Stimulated activated CD8-positive, alpha-beta memory T cell treated with anti-CD3 and anti-CD28 coated beads, Interleukin-7, amount 100 ng/mL, for 1 hour (primary cell): Measurements from ENCODE around the gene DUT.
"Not testable (repeated sequence)": the region's sequence is repeated elsewhere in the genome, so short reads cannot be mapped to it uniquely, and the experiment has no call there.

Experiments
- DNase-seq, 2 donors: peaks; one replicate each; pipeline ENCODE4 v3.0.0-alpha.2; 2020; ENCODE audit warnings: low read depth in 2 of 2

DUT gene

GRCh38 chr15:48330855-48331795, at the start of gene DUT:
DUT (plus strand) TSS chr15:48331429; CDS start chr15:48331516, 87 bp downstream.
- DNase-seq: peak; percentile 44 to 61

DNA sequence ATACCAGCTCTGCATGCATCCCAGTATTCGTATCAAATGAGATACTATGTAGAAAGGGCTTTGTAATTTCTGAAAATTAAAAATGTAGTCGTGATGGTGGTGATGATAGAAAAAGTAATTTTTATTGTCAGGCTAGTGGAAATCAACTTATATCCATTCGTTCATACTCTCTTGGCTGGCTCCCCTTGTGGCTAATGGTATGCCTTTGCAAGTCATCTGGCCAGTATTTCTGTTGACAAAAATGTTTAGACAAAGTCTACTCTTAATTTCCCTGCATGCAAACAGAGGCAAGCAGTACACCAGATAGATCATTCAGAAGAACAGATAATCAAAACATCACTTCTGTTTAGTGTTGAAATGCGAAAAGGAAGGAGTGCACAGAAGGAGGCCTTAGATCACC, 49.6 kb upstream of the DUT start:
- no peak for DNase-seq

DNA sequence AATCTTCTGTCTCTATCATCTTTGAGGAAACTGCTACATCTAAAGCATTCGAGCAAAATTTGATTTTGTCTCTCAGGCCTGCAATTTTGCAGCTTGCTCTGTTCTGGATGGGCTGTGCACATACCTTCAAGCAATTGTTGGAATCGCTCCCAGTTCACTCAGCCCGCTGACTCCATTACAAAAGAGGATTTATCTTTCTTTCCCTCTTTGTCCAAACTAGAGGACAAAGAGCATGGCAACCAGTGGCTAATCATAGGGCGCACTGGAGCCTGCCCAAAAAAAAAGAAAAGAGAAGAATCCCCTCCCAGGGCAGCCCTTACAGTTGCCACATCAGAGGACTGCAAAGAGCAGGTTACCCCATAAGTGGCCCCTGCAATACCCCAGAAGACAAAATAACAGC, 49.0 kb upstream of the DUT start:
- no peak for DNase-seq

- DNase-seq: no peak
These were observed 47.7 kb upstream of the DUT start for GRCh38 chr15:48283396-48284145.

DNA sequence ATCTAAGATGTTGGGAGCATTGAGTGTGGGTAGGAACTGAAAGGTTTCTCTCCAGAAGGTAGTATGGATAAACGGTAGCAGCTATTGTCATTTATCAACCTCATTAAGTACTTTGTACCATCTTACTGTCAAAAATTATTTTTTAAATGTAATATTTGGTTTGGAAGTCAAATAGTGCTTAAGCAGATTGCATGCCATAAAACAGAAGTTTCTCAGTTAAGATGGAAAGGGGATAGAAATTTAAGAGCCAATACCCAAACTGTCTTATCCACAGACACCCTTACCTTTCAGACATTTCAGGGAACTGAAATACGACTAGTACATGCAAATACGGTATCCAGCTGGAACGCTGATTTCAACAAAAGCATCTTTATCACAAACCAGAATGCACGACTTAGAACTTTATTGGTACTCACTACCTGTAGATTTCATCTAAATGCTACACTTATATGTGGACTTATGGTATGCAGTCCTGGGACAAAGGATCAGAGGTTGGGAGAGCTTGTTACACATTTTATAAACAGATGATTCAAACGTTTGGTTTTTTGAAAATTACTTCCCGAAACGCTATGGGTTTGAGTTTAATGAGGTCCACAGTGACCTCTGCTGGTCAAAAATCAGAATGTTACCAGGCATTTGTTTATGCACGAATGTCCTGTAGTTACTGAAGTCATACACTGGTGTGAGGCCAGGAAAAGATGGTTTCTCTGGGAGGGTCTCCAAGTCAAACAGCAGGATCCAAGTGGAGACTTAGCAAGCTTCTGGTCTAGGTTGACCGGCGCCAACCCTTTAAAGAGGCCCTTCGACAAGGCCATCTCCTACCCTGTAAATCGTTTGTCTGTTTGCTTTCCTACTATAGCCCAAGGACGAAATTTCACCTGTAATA, 45.7 kb upstream of the DUT start:
- no peak for DNase-seq

- no peak for DNase-seq
These were observed 41.6 kb upstream of the DUT start for GRCh38 chr15:48289628-48290027.

GRCh38 chr15:48292458-48292857, 38.8 kb upstream of the DUT start:
- no peak for DNase-seq

- DNase-seq: no peak
These were observed 33.6 kb upstream of the DUT start for GRCh38 chr15:48297668-48298067.

DNA sequence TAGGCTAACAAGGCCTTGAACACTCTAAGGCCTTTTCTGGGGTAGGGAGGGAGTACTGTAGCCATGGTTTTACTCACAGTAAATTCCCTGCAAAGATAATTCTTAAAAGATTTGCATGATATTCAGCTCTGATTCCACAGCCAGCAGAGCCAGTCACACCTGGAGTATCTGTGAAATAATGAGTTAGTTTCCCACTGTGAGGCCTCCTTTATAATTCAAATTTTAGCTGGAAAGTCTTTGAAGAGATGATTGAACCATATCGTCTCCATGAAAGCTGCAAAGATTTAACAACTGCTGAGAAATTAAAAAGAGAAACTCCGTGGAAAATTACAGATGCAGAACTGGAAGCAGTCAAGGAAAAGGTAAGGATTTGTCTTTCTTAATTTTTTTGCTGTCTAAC, 32.3 kb upstream of the DUT start:
- no peak for DNase-seq

- no peak for DNase-seq
These were observed 31.2 kb upstream of the DUT start for GRCh38 chr15:48300038-48300437.

GRCh38 chr15:48304398-48304797, 26.8 kb upstream of the DUT start:
- DNase-seq: no peak

- no peak for DNase-seq
These were observed 24.6 kb upstream of the DUT start for GRCh38 chr15:48306639-48307038.

- no peak for DNase-seq
These were observed 23.6 kb upstream of the DUT start for GRCh38 chr15:48307586-48307985.

- no peak for DNase-seq
These were observed 21.5 kb upstream of the DUT start for GRCh38 chr15:48309740-48310139.

DNA sequence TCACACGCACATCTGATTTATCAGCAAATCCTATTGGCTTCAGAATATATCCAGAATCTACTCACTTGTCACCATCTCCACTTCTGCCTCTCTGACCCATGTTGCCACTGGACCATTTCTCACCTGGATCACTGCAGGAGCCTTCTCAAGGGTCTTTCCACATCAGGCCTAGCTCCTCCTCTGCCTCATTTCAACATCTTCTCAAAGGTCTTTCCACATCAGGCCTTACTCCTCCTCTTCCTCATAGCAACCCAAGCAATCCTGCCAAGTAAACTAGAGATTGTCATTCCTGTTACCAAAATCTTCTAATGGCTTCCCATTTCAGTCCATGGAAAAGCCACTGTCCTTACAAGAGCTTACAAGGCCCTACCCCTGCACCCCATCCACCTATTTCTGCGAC, 18.0 kb upstream of the DUT start:
- no peak for DNase-seq

- no peak for DNase-seq
These were observed 16.2 kb upstream of the DUT start for GRCh38 chr15:48315041-48315440.

GRCh38 chr15:48317221-48317620, 14.0 kb upstream of the DUT start:
- no peak for DNase-seq

DNA sequence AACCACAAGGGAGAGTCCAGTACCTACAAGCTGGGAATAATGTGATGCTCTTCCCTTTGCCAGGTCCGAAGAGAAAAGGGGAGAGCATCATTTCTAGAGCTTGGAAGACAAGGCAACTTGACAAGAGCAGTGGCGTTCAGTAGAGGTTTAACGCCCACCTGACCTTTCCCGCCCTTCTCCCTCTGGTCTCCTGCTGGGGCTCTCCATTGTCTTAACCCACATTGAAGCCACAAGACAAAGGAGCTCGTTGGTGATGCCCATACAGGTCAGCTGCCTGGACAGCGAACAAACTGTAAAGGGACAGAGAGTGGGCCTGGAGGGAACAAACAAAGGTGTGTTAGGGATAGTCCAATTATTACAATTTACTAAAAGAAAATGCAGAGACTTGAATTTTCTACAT, 13.1 kb upstream of the DUT start:
- DNase-seq: no peak

DNA sequence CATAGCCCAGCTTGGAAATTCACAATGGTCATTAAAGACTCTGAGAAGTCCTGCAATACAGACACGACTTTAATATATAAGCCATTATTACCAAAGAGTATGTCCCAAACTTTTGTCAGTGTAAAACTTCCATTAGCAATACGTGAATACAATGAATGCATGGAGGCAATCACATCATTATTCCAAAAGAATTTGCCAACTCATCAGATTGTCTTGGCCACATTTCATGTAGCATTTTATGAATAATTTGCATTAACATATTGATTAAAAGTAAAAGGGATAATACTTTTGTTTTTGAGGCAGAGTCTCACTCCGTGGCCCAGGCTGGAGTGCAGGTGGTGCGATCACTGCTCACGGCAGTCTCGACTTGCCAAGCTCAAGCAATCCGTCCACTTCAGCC, 7.9 kb upstream of the DUT start:
- DNase-seq: no peak

DNA sequence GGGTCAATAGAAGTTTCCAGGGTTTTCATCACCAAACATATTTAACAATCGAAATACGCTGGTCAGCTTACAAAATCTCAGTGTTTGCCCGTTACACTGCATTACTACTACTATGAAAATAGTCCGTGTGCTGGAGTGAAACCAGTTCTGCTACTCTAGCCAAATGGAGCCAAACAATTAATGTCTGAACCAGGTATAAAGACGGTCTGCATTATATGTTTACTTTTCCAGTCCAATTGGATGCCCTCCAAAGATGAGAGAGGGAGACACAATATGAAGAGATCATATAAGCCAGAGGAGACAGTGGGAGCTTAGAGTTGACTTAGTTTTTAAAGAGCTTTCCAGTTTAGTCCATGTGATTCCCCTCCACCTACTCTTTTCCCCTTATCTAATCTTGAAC, 6.3 kb upstream of the DUT start:
- no peak for DNase-seq

DNA sequence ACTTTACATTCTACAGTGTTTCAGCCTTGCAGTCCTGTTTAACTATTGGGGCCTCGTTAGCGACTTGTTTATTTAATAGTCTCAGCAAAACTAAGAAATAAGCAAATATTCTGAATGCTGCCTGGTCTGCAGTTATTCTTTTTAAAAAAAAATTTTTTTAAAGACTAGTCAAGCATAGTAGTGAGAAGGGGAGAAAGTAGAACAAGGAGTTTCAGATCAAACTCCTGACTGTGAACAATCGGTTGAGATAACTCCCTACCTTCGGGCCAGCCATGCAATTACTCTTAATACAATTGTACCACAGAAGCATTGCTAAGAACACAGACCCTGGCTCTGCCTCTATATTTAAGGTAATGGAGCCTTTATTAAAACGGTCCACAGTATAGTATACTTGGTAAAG, 5.8 kb upstream of the DUT start:
- no peak for DNase-seq

GRCh38 chr15:48326180-48326579, 5.0 kb upstream of the DUT start:
- DNase-seq: not testable (repeated sequence)
